Liver (tissue), 9 donors: ENCODE results near the gene USP37. TPM values are rescaled to one million over a fixed set of nuclear protein-coding genes. Genes with fewer than 3 reads are reported as not detected.

Source experiments
- DNase-seq: peaks from one replicate; pipeline ENCODE4 v3.0.0-alpha.2; 2017; ENCODE audit warnings: low spot score
- H3K27ac ChIP-seq, 2 donors: one replicate each; pipeline ENCODE4 v1.7.0; 2013; ENCODE audit warnings: inconsistent platforms in 2 of 2, low read length in 2 of 2, control low read depth in 1 of 2, low read depth in 1 of 2, mild to moderate bottlenecking in 1 of 2
- H3K27me3 ChIP-seq, 4 donors: one replicate each; pipeline versions ENCODE4 v1.6.1 to v1.7.0; 2013; ENCODE audit warnings: low read length in 3 of 4, inconsistent platforms in 1 of 4, mild to moderate bottlenecking in 1 of 4, moderate library complexity in 1 of 4; ENCODE audit not compliant: control insufficient read depth in 4 of 4, insufficient read depth in 4 of 4
- H3K36me3 ChIP-seq, 4 donors: one replicate each; pipeline versions ENCODE4 v1.6.1 to v1.7.0; 2013; ENCODE audit warnings: low read length in 3 of 4, mild to moderate bottlenecking in 3 of 4, low read depth in 1 of 4, moderate library complexity in 1 of 4; ENCODE audit not compliant: control insufficient read depth in 4 of 4, insufficient read depth in 3 of 4
- H3K4me1 ChIP-seq, 4 donors: one replicate each; pipeline versions ENCODE4 v1.6.1 to v1.7.0; 2013; ENCODE audit warnings: low read length in 3 of 4, mild to moderate bottlenecking in 3 of 4, moderate library complexity in 1 of 4; ENCODE audit not compliant: control insufficient read depth in 4 of 4, insufficient read depth in 4 of 4
- H3K4me3 ChIP-seq, 3 donors: one replicate each; pipeline versions ENCODE4 v1.6.1 to v1.7.0; 2013; ENCODE audit warnings: low read length in 3 of 3, control low read depth in 1 of 3, low read depth in 1 of 3, mild to moderate bottlenecking in 1 of 3
- H3K9ac ChIP-seq, 2 donors: one replicate each; pipeline ENCODE4 v1.7.0; 2013; ENCODE audit warnings: low read length in 2 of 2, mild to moderate bottlenecking in 2 of 2, moderate library complexity in 2 of 2, control low read depth in 1 of 2, low read depth in 1 of 2
- H3K9me3 ChIP-seq, 4 donors: one replicate each; pipeline versions ENCODE4 v1.6.1 to v1.7.0; 2013; ENCODE audit warnings: low read length in 3 of 4; ENCODE audit not compliant: control insufficient read depth in 4 of 4
- ATF3 ChIP-seq: IDR thresholded peaks from 2 replicates; pipeline ENCODE4 v1.6.1; 2016; ENCODE audit warnings: antibody characterized with exemption
- CTCF ChIP-seq: fragments of 150-350 bp; IDR thresholded peaks from 2 replicates; pipeline ENCODE4 v1.5.1; 2017; ENCODE audit warnings: improper control_type of control experiment, low read depth, low read length; ENCODE audit not compliant: missing input control
- EGR1 ChIP-seq, 2 donors: IDR thresholded peaks; 2 replicates each; pipeline ENCODE4 v1.6.1; 2016 to 2018; ENCODE audit warnings: antibody characterized with exemption in 2 of 2, low read depth in 2 of 2
- GABPA ChIP-seq, 2 donors: IDR thresholded peaks in 1 of 2; conservative IDR thresholded peaks in 1 of 2; 2 replicates each; pipeline ENCODE4 v1.6.1; 2016; ENCODE audit warnings: antibody characterized with exemption in 2 of 2, mild to moderate bottlenecking in 1 of 2, moderate library complexity in 1 of 2
- HNF4A ChIP-seq, 2 donors: conservative IDR thresholded peaks; 2 replicates each; pipeline ENCODE4 v1.6.1; 2016; ENCODE audit warnings: antibody characterized with exemption in 2 of 2, mild to moderate bottlenecking in 2 of 2
- HNF4G ChIP-seq: IDR thresholded peaks from 2 replicates; pipeline ENCODE4 v1.6.1; 2016; ENCODE audit warnings: antibody characterized with exemption
- JUND ChIP-seq, 2 donors: IDR thresholded peaks; 2 replicates each; pipeline ENCODE4 v1.6.1; 2016; ENCODE audit warnings: antibody characterized with exemption in 2 of 2
- MAX ChIP-seq: IDR thresholded peaks from 2 replicates; pipeline ENCODE4 v1.6.1; 2016; ENCODE audit warnings: antibody characterized with exemption
- NR2F2 ChIP-seq: IDR thresholded peaks from 2 replicates; pipeline ENCODE4 v1.6.1; 2016; ENCODE audit warnings: antibody characterized with exemption
- RAD21 ChIP-seq, 2 donors: IDR thresholded peaks; 2 replicates each; pipeline ENCODE4 v1.6.1; 2016; ENCODE audit warnings: antibody characterized with exemption in 2 of 2, mild to moderate bottlenecking in 2 of 2
- SP1 ChIP-seq: IDR thresholded peaks from 2 replicates; pipeline ENCODE4 v1.6.1; 2018; ENCODE audit warnings: antibody characterized with exemption, mild to moderate bottlenecking
- TAF1 ChIP-seq: conservative IDR thresholded peaks from 2 replicates; pipeline ENCODE4 v1.6.1; 2016; ENCODE audit warnings: antibody characterized with exemption, mild to moderate bottlenecking
- YY1 ChIP-seq: IDR thresholded peaks from 2 replicates; pipeline ENCODE4 v1.6.1; 2016; ENCODE audit warnings: antibody characterized with exemption, mild to moderate bottlenecking
- ZBTB33 ChIP-seq: IDR thresholded peaks from 2 replicates; pipeline ENCODE4 v1.6.1; 2016; ENCODE audit warnings: antibody characterized with exemption
- WGBS: extraction: QIAGEN DNeasy Blood & Tissue Kit; methylation state at CpG from one replicate; pipeline ENCODE4 v1.1.7; 2013; 5-methylcytosine and 5-hydroxymethylcytosine counted together
- polyA plus RNA-seq, 2 donors: library from polyadenylated mRNA; stranded (reverse) in 1 of 2; unstranded in 1 of 2; fragments of 200-250 nt in 1 of 2; fragments of >200 nt in 1 of 2; fragmentation: Nextera tagmentation in 1 of 2; extraction: Ambion mirVana in 1 of 2; gene quantifications; one replicate each; pipeline versions ENCODE4 v1.2.1 to v1.2.3, GENCODE V29; 2013 to 2015
- total RNA-seq, 2 donors: library from RNA; depleted of rRNA; stranded (reverse); fragments of >200 nt; gene quantifications; one replicate each; pipeline ENCODE4 v1.2.3, GENCODE V29; 2014
- donor health status: healthy.
- donor health status: healthy.
- donor health status: healthy.
- donor health status: healthy.
- donor health status: healthy.

Gene USP37
- total and polyA plus RNA-seq, 4 donors: 1.4 to 10.9 (median 4.7) TPM

- TF ChIP-seq RAD21 (IDR thresholded peaks at IDR 0.05) (peak in 1 of 2 donors; percentile 8), YY1 (no peak)
- Histone ChIP-seq H3K9ac (no peak overlapping the region), H3K27me3 (no peaks in the 10 kb centered on the region), H3K36me3 (peaks cover 7 to 62% (median 39%) of the 10 kb centered on the region in 4 donors), H3K9me3 (no peaks in the 10 kb centered on the region), H3K4me3 (no peak overlapping the region), H3K4me1 (no peaks in the 10 kb centered on the region), H3K27ac (no peak overlapping the region)
- 93% methylated on average over 6 of the region's 6 CpGs for WGBS
- DNase-seq: no peak
Measured at GRCh38 chr2:218583983-218584850, 16.1 kb upstream of the USP37 start.

GRCh38 chr2:218582076-218582475 is 13.9 kb upstream of the USP37 start:
- TF ChIP-seq GABPA (IDR thresholded peaks at IDR 0.05 in 1 of 2, conservative IDR thresholded peaks at IDR 0.05 in 1 of 2) (no peak), MAX (no peak), EGR1 (IDR thresholded peaks at IDR 0.05; ENCODE audit: low read depth in 2 of 2) (no peak), HNF4A (conservative IDR thresholded peaks at IDR 0.05) (no peak), RAD21 (IDR thresholded peaks at IDR 0.05) (no peak), CTCF (no peak), ZBTB33 (no peak), YY1 (no peak), TAF1 (no peak), NR2F2 (no peak), JUND (IDR thresholded peaks at IDR 0.05) (no peak), SP1 (no peak), HNF4G (no peak), ATF3 (no peak)
- no peak overlapping the region for H3K4me3 ChIP-seq
- DNase-seq: no peak
- peaks cover 4 to 50% (median 34%) of the 10 kb centered on the region in 4 donors for H3K36me3 ChIP-seq
- peaks cover 0 to 2% (median 0%) of the 10 kb centered on the region in 4 donors for H3K4me1 ChIP-seq
- 95% methylated on average over 7 of the region's 7 CpGs for WGBS
- H3K9me3 ChIP-seq: no peaks in the 10 kb centered on the region
- no peak overlapping the region for H3K9ac ChIP-seq
- H3K27ac ChIP-seq: no peak overlapping the region
- no peaks in the 10 kb centered on the region for H3K27me3 ChIP-seq
